HG02759 (cell line): ENCODE data around the gene CNTNAP5.

Experiments
- ATAC-seq: cut with Tn5 transposase; IDR thresholded peaks from one replicate; pipeline ENCODE4 v1.9.1; 2021; ENCODE audit warnings: mild to moderate bottlenecking, moderate library complexity; ENCODE audit not compliant: unreplicated experiment

The CNTNAP5 gene

DNA sequence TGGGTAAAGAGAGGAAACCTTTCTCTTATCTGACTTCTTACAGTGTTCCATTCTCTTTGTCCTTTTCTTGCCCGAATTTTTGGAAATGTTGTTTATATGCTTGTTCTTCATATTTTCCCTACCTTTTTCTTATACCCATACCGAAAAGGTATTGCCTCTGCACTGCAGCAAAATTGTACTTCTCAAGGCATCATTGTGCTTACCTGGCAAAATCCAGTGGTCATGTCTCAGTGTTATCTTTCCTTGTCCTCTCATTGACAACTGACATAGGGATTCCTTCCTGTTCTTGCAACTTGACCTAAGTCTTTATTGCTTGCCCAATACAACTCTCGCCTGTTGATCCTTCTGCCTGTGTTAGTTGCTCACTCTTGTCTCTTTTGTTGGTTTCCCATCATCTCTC is 842.2 kb downstream of the CNTNAP5 start:
- ATAC-seq, result no peak

DNA sequence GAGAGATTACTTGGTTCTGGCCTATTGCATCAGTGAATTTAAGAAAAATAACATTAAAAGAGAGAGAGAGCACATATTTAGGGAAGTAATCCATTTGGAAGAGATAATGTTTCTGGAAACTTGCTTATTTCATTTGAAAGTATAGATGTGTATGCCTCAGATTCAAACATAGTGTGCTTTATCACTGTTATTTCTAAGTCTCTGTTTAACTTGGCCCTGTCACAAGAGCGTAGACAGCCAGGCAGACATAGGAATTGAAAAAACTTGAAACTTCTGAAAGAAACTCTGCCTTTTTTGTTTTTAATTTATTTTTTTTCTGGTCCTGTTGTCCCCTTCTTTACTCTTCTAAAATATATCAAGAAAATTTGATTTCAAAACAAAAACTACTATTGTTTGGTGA is 849.1 kb downstream of the CNTNAP5 start:
- ATAC-seq, result no peak

DNA sequence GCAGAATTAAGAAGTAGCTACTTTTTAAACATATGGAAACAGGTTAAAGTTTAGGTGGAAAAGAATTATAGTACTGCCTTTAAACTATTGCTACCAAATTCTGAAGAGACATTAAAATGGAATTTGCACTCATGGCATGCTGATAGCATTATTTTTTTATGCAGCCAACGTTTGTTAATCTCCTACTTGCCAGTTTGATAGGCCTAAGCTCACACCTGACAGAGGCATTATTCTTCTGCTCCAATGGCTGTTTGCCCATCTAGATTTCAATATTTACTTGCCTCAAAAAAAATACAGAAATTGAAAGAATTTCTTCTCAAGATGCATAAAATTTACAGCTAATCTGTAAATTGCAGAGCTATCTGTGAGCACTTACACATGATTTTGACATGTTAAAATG is 849.6 kb downstream of the CNTNAP5 start:
- ATAC-seq, result no peak

DNA sequence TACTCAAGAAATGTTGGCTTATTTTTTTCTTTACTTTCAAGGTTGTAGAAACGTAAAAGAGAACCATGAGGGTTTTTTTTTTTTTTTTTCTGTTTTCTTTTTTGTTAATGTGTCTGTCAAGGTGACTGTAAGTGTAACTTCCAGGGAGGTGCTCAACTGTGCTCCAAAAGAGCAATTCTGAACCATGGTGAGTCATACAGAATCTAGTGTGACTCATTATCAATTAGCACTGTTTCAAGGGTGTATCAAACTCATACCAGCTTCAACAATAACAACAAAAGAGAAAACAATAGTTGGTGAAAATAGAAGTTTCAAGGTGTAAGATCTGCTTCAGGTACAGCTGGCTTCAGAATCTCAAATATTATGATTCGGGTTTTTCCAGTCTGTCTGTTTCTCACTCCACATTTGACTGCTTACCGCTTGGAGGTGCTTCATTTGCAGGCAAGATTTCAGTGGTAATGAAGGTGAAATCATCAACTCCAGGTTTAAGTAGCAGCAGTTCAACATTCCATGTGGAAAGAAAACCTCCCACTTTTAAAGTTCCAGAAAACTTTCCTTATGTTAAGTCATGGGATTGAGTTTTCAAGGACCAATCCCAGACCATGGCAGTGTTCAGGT is 850.6 kb downstream of the CNTNAP5 start:
- ATAC-seq, result no peak

DNA sequence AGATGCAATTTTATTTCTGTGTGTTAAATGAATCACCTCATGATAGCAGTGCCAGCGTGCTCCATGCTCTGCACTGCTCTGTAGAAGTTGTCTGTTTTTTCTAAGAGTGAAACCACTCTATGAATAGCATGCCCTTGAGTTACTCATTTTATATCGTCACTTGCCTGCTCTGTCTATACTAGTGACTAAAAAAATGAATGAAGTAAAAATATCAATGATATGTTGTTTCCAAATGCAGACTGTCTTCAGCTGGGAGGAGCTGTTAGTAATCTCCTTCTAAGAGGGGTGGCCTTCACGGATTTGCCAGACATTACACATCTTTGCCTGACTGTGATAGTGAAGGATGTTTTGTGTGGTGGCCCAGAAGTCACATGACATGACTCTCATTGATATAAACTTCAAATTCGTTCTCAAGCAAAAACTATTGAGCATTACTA is 852.1 kb downstream of the CNTNAP5 start:
- no peak for ATAC-seq

DNA sequence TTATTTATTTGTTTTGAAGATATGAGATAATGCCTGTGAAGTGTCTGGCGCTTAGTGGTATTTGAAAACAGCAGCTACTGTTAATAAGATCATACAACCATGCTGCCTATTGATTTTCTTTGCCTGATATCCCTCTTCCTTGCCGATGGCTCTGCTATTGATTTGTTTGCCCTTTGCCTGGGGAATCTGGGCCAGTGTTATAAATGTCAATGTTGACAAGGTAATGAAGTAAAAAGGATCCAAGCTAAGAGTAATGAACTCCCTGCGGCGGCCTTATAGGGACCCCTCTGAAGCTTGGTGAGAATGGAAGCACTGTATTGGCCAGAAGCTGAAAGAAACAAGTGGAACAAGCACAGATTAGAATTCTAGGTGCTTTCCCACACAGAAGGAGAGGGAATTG is 854.6 kb downstream of the CNTNAP5 start:
- ATAC-seq, result no peak

DNA sequence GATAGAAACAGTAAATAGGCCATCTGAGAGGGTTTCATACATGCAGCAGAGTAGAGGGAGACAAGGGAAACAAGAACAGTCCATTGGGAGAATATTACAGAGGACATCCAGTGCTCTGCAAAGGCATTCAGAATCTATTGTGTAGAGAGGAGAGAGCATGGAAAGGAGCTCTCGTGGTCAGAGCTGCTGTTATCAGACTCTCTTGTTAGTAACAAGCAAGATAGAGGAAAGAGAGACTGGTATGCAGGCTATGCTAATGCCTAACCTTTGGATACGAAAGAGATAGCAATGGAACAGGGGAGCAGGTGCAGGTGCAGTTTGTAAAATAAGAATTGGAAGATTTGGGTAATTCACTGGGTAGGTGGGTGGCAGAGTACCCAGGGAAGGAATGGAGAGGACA is 855.9 kb downstream of the CNTNAP5 start:
- ATAC-seq, result no peak

DNA sequence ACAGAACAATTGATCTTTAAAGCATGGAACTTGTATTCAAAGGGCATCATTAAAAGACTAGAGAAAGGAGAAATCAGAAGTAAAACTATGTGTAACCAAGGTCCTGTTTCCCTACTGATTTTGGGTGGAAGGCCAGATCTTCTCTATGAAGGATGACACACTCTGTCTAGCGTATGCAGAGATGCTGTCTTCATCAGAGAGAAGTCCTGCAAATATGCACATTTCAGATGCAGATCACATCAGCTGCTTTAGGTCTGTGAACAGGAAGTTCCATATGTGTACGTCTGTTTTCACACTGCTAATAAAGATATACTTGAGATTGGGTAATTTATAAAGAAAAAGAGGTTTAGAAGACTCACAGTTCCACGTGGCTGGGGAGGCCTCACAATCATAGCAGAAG is 857.3 kb downstream of the CNTNAP5 start:
- no peak for ATAC-seq

DNA sequence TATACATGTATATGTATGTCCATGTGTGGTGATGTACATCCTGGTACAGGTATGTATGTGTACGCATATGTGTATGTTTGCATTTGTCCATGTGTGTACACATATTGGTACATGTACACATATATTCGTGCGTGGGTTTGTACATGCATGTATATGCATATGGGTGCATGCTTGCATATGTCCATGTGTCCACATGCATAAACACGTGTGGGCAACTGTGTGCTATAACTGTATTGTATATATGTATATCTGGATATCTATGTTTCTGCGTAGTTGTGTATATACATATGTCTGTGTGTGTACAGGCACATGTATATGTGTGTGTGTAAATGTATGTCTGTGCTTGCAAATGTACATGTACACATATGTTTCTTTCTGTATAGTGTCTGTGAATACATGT is 858.5 kb downstream of the CNTNAP5 start:
- no peak for ATAC-seq

DNA sequence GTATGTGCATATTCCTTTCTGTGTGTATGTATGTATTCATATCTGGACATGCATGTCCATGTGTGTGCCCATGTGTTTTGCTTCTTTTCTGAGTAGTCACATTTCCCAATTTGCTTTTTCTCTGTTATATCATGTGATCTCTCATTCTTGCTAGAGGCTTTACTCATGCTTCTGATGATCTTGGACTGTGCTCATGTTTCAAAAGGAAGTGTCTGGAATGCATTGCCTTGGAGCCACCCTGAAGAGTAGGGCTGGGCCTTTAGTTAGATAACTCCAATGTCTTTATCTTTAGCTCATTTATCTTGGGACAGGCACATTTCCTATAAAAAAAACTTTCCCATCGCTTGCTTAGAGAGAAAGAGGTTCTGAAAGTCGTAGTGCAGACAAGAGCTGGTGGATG is 859.2 kb downstream of the CNTNAP5 start:
- no peak for ATAC-seq

DNA sequence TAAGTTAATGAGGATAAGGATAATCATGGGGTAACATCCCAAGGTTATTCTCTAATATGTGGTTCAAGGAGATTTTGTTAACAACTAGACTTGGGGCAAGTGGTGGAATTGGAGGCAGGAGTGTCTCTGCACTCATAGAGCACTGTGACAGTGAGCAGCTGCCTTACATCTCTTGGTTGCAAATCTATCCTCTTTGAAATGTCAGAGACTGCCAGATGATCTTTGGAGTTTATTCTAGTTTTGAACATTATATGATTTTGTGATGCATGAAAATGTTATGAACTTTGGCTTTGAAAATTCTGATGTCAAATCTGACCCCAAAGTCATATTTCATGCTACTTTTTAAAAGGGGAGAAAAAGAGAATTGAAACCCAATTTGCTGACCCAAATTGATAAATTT is 861.1 kb downstream of the CNTNAP5 start:
- ATAC-seq, result no peak

DNA sequence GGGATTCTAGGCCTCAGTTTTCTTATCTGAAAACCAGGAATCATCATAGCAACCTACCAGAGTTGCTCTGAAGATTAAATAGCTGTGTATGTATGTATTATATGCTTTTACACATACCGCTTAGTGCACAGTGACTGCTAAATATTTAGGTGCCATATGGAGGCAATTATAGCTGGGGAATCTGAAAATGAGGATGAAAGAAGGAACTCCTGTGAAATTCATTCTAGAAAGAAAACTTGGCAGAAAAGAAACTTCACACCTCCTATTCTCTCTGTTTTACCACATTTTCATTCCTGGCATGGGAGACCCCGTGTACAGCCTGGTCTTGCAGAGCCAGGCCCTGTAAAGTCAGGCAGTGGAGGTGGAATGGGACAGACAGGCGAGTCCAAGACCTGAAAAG is 862.4 kb downstream of the CNTNAP5 start:
- ATAC-seq, result no peak

DNA sequence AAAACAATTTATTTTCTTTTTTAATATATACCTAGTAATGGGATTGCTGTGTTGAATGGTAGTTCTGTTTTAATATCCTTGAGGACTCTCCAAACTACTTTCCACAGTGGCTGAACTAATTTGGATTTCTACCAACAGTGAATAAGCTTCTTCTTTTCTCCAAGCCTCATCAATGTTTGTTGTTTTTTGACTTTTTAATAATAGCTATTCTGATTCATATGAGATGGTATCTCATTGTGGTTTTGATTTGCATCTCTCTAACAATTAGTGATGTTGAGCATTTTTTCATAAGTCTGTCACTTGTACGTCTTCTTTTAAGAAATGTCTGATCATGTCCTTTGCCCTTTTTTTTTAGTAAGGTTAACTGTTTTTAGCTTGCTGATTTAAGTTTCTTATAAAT is 863.3 kb downstream of the CNTNAP5 start:
- ATAC-seq, result no peak

DNA sequence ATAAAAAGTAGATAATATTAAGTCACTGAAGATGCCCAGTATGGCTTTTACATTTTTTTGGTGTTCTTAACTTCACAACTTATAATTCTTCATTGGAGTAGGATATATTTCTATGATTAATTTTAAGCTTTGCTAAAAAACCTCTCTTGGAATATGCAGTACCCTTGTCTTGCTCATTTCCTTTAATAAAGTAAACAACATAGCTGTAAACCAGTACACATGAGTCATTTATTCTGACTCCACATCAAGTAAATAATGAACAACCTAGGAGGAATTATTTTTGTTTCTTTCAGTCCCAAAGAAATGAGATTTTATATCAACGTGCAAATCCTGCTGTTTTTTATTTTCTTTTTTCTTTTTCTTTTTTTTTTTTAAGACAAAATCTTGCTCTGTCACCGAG is 869.1 kb downstream of the CNTNAP5 start:
- ATAC-seq, result no peak

DNA sequence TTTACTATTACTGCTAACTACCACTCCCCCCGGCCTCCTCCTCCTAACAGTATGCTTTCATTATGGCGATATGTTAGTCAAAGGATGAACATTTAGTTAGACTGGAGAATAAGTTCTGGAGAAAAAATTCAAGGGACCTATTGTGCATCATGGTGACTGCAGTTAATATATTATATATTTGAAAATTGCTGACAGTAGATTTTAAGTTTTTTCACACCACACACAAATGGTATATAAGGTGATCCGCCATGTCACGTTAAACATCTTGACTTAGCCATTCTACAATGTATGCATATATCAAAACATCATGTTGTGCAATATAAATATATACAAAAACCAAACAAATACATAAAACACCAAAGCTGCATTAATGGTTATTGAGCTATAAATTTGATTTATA is 873.7 kb downstream of the CNTNAP5 start:
- ATAC-seq, result no peak

DNA sequence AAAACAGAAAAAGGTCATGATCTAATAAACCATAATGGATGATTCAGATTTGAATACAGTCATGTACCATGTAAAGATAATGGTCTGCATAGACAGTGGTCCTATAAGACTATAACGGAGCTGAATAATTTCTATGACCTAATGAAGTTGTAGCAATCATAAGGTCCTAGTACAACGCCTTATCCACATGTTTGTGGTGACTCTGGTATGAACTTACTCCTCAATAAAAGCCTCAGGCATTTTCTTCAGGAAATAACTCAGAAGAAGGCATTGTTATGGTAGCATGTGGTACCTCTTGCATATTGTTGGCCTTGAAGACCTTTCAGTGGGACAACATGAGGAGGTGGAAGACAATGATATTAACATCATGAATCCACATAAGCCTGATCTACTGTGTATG is 883.3 kb downstream of the CNTNAP5 start:
- no peak for ATAC-seq

DNA sequence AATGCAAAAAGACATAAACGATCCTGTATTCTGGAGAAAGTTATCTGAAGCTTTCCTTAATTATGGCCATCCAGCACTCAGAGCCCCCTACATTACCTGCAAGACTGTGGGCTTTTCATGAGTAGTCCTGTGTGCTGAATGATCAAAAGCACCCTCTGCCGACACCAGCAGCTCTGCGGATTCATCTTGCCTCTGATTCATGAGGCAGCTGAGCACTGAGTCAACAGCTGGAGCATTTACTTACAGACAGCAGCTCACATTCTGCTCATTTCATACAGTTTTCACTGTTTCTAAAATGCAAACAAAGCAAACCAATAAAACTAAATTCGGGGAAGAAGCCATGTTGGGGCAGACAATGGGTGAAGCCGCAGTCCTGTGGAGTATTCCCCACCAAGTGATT is 886.5 kb downstream of the CNTNAP5 start:
- no peak for ATAC-seq

DNA sequence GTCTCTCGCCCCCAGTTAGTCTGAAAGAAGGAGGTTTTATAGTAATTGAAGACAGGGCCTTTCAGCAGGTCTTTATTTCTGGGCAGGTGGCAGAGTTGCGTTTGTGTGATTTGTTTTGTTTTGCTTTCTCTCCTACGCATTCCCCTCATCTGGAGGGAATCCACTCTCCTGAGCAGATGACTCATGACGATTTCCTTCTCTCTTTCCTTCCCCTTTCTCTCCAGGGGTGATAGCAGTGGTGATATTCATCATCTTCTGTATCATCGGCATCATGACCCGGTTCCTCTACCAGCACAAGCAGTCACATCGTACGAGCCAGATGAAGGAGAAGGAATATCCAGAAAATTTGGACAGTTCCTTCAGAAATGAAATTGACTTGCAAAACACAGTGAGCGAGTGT is 888.8 kb downstream of the CNTNAP5 start:
- no peak for ATAC-seq

DNA sequence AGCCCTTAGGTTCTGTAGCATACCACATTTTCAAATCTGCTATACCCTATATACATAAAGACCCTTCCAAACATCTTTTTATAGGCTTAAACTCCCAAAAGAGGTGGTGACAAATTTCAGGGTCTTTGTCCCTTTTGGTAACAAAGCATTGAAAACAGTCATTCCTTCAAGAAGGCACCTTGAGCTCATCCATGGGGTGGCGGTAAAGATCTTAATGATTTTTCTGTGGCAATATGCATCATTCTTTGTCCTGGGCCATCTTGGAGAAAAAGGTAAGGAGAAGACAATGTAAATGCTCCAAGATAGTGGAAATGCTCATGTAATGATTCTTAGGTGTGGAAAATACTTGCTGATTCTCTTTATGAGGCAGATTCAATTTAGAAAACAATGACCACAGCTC is 890.5 kb downstream of the CNTNAP5 start:
- no peak for ATAC-seq

DNA sequence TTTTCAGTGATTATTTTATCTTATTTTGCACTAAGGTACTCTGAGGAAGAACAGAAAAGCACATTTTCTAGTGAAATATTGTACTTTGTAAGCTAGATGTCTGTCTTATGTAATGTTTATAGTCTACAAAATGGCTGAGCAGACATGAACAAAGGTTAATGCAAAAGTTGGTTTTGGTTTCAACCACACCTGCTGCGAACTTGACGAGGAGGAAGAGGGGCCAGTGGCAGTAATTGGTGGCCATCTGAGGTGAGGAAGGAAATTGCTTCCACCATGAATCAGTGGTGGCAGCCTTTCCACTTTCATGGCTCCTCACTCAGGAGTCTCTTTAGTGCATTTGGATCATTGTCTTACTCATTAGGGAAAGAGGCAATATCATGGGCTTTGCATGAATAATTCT is 894.2 kb downstream of the CNTNAP5 start:
- ATAC-seq, result no peak

DNA sequence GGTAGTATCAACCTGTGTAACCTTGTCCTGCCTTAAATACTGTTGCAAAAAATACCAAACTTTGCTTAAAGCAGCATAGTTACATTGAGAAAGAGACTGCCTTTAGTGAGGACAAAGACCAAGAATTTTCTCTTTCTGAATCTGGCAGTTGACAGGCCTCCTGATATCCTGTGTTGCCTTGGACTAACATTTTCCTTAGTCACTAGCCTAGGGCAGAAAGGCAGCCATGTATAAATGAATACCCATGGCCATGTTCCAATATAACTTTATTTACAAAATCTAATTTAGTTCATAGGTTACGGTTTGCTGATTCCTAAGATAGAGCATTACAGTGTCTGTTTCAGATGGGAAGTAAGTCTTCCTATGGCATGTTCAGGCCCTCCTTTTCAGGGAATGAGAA is 895.4 kb downstream of the CNTNAP5 start:
- ATAC-seq, result no peak

DNA sequence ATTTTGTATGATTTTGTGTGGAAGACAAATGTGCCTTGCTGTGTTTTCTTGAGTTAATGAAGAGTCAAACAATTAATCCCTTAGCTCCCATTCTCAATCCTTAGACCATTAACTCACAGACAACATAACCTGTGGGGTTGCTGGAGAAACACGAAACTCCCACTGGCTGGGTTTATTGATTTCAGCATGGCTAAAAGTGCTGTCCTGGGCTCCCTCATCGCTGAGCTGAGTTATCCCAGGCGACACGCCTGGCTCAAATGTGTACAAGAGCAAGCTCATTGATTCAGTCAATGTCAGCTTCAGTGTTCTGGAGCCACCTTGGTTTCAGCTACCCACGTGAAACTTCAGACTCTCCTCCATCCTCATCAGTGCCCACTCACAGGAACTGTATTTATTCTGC is 896.1 kb downstream of the CNTNAP5 start:
- ATAC-seq, result no peak

DNA sequence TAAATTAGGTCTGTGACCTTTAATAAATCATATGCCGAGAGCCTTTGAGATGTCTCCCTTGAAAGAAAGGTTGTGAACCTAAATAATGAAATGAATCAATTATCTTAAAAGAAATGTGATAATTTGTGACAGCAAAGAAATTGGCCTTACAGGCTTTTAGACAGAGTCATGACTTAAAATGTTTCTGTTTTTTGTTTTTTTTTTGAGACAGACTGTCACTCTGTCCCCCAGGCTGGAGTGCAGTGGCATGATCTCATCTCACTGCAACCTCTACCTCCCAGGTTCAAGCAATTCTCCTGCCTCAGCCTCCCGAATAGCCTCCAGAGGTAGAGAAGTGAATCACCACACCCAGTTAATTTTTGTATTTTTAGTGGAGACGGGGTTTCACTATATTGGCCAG is 898.0 kb downstream of the CNTNAP5 start:
- no peak for ATAC-seq

DNA sequence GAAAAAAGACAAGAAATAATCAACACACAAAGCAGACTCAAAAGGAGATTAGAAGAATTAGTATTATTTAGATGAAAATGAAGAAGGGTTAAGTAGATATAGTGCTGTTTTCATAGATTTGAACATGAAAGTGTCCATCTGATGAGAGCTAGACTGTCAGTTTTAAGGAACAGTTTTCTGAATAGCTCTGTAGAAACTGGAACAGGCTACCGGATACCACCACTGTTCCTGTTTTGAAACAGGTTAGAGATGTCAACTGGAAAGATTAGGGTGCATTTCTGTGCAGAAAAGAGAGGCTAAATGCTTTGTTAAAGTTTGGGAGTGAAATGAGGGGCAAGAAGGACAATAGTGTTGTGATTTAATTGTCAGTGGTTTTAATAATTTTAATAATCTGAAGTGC is 908.8 kb downstream of the CNTNAP5 start:
- ATAC-seq, result no peak
